C4-2B (cell line): ENCODE data around the gene ZMAT5.

Source experiments
- H3K27ac ChIP-seq: fragments of 450-650 bp; 2 replicates; pipeline ENCODE4 v1.5.1; 2017
- ZFX ChIP-seq: fragments of 450-650 bp; IDR thresholded peaks from 2 replicates; pipeline ENCODE4 v1.6.1; 2017
- TF ChIP-seq, protein P1 (sequence below): fragments of 450-650 bp; conservative IDR thresholded peaks from 2 replicates; pipeline ENCODE4 v1.5.1; 2017; ENCODE audit warnings: mild to moderate bottlenecking

ZMAT5 gene

DNA sequence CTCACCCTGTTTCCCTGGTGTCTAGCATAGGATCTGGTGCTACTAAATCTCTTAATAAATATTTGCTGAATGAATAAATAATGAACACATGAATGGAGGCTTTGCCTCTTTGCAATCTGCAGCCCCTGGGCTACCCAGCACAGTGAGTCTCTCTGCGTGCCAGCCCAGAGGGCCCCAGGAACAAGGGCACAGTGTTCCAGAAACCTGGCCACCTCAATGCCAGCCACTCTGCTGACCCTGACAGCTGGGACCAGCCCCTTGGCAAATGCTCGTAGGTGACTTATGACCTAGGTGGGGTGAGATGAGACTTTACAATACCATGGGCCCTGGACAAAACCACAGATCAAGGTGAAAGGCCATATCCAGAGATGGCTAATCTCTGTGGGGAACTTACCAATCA is 32.0 kb upstream of the ZMAT5 start:
- no peak; the same call in 1 of the 2 replicates for TF ChIP-seq ZFX
- TF ChIP-seq, protein P1, sequence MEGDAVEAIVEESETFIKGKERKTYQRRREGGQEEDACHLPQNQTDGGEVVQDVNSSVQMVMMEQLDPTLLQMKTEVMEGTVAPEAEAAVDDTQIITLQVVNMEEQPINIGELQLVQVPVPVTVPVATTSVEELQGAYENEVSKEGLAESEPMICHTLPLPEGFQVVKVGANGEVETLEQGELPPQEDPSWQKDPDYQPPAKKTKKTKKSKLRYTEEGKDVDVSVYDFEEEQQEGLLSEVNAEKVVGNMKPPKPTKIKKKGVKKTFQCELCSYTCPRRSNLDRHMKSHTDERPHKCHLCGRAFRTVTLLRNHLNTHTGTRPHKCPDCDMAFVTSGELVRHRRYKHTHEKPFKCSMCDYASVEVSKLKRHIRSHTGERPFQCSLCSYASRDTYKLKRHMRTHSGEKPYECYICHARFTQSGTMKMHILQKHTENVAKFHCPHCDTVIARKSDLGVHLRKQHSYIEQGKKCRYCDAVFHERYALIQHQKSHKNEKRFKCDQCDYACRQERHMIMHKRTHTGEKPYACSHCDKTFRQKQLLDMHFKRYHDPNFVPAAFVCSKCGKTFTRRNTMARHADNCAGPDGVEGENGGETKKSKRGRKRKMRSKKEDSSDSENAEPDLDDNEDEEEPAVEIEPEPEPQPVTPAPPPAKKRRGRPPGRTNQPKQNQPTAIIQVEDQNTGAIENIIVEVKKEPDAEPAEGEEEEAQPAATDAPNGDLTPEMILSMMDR: no peak
- H3K27ac ChIP-seq: peak overlapping the region; percentile 99

DNA sequence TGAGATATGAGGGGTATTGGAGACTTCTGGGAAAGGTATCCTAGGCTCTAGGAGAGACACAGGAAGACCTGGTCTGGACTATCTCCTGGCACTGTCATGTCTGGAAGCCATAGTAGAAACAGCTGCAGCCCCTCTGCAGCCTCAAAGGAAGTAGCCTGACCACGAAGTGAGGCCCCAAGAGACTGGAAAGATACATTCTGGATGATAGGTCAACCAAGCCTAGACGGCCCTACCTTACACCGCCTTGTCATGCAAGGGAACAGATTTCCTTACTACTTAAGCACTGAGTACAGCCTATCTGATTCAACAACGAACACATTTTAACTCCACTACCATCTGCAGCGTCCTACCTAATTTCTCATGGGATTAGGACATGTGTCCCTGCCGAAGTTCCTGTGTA is 31.5 kb upstream of the ZMAT5 start:
- TF ChIP-seq, protein P1: no peak
- TF ChIP-seq ZFX: 0 out of 2 replicates have a peak, but pooled peaks have one; percentile 6
- H3K27ac ChIP-seq: peak overlapping the region; percentile 99

GRCh38 chr22:29797351-29797750 is 30.5 kb upstream of the ZMAT5 start:
- peak overlapping the region; percentile 99 for H3K27ac ChIP-seq
- TF ChIP-seq ZFX: no peak
- TF ChIP-seq, protein P1: no peak

- no peak for TF ChIP-seq ZFX
- TF ChIP-seq, protein P1: no peak
These were observed 28.9 kb upstream of the ZMAT5 start for GRCh38 chr22:29795663-29796062.

GRCh38 chr22:29793396-29793795 is 26.6 kb upstream of the ZMAT5 start:
- no peak overlapping the region for H3K27ac ChIP-seq
- no peak for TF ChIP-seq ZFX
- TF ChIP-seq, protein P1: no peak

More at GRCh38 chr22:29795663-29796062, 28.9 kb upstream of the ZMAT5 start:
- H3K27ac ChIP-seq: no peak overlapping the region; the same call in 1 of the 2 replicates

- H3K27ac ChIP-seq: no peak overlapping the region
- TF ChIP-seq ZFX: no peak
These were observed 23.3 kb upstream of the ZMAT5 start for GRCh38 chr22:29790061-29790460.

DNA sequence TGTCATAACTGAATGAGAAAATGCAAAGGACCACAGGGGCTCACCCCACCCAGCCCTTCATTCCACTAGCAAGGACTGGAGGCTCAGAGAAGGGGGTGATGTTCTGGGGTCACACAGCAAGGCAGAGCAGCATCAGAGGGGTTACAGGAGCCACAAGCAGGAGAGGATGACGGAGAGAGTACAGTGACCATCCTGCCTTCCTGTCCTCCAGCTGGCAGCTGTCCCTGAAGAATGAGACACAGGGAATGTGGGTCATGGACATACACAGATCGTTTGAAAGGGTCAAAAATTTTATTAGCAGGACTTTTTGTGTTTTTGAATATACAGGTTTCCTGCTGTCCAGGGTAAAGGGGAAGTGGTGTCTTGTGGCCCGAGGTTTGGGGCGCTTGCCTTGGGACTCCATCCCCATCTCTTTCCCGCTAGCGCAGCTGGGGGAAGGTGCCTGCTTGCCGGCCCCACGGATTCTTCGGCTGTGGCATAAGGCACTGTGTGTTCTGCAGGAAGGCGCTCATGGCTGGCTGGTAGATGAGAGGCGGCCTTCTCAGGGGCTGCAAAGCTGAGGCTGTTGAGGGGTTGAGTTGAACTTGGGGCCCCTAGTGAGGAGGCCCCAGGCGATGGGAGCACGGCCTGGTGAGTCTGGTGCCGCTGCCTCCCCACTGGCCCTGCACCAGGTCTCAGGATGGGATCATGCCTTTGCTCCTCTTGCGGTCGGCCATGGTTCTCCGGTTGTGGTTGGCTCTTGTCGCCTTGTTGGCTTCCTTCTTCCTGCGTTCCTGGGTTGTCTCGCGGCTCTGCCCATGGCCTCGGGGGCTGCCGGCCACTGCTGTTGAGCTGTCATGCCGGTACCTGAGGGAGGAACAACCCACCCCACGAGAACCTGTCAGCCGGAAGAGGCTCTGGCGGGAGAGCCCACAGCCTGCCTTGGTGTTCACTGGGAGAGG is 21.8 kb upstream of the ZMAT5 start:
- H3K27ac ChIP-seq: no peak overlapping the region
- no peak for TF ChIP-seq ZFX
- TF ChIP-seq, protein P1: no peak
